OCI-LY1 (cell line): ENCODE data around the gene PLPP4.

Source experiments
- H2AFZ ChIP-seq: fragments of 200-600 bp; sonication (generic), shearing (Covaris generic); 2 replicates; pipeline ENCODE4 v1.6.0; 2014; ENCODE audit warnings: antibody characterized with exemption, mild to moderate bottlenecking, low read length
- H3F3A ChIP-seq: fragments of 200-600 bp; sonication (generic), shearing (Covaris generic); 2 replicates; pipeline ENCODE4 v1.6.0; 2014; ENCODE audit warnings: mild to moderate bottlenecking, antibody characterized with exemption, low read length, moderate library complexity; ENCODE audit not compliant: insufficient read depth
- H3K27ac ChIP-seq: fragments of 200-600 bp; sonication (generic); 2 replicates; pipeline ENCODE4 v1.5.1; 2014; ENCODE audit warnings: low read length, mixed run types, mild to moderate bottlenecking, low read depth; ENCODE audit not compliant: poor library complexity, severe bottlenecking
- H3K27me3 ChIP-seq: fragments of 200-600 bp; sonication (generic); 2 replicates; pipeline ENCODE4 v1.6.0; 2014; ENCODE audit warnings: antibody characterized with exemption, mild to moderate bottlenecking, low read length, moderate library complexity; ENCODE audit not compliant: insufficient read depth
- H3K36me3 ChIP-seq: fragments of 200-600 bp; sonication (generic); 2 replicates; pipeline ENCODE4 v1.6.1; 2014; ENCODE audit warnings: mild to moderate bottlenecking, antibody characterized with exemption, low read length, moderate library complexity, mixed read lengths; ENCODE audit not compliant: insufficient read depth
- H3K4me1 ChIP-seq: fragments of 200-600 bp; sonication (generic); 2 replicates; pipeline ENCODE4 v1.5.1; 2014; ENCODE audit warnings: mild to moderate bottlenecking, low read length, moderate library complexity; ENCODE audit not compliant: insufficient read depth, severe bottlenecking
- H3K4me2 ChIP-seq: fragments of 200-600 bp; sonication (generic), shearing (Covaris generic); 2 replicates; pipeline ENCODE4 v1.6.1; 2014; ENCODE audit warnings: low read length
- H3K4me3 ChIP-seq: fragments of 200-600 bp; sonication (generic); 2 replicates; pipeline ENCODE4 v1.5.1; 2014; ENCODE audit warnings: low read length, low read depth, mild to moderate bottlenecking, mixed read lengths; ENCODE audit not compliant: poor library complexity, severe bottlenecking
- H3K79me2 ChIP-seq: fragments of 200-600 bp; shearing (Covaris generic); 2 replicates; pipeline ENCODE4 v1.6.1; 2016; ENCODE audit warnings: mixed run types, low read length, mixed read lengths; ENCODE audit not compliant: insufficient read depth
- H3K9ac ChIP-seq: fragments of 200-600 bp; sonication (generic), shearing (Covaris generic); 2 replicates; pipeline ENCODE4 v1.6.1; 2014; ENCODE audit warnings: mild to moderate bottlenecking, low read length, mixed read lengths
- H3K9me2 ChIP-seq: fragments of 200-600 bp; sonication (generic), shearing (Covaris generic); 2 replicates; pipeline ENCODE4 v1.6.1; 2014; ENCODE audit warnings: low read depth, mild to moderate bottlenecking, low read length, mixed read lengths
- H3K9me3 ChIP-seq: fragments of 200-600 bp; shearing (Covaris generic); 2 replicates; pipeline ENCODE4 v1.6.1; 2014; ENCODE audit warnings: low read length, mixed read lengths
- H4K20me1 ChIP-seq: fragments of 200-600 bp; sonication (generic), shearing (Covaris generic); 2 replicates; pipeline ENCODE4 v1.6.0; 2016; ENCODE audit warnings: mild to moderate bottlenecking, low read length; ENCODE audit not compliant: insufficient read depth
- EZH2 ChIP-seq: fragments of 200-600 bp; sonication (generic), shearing (Covaris generic); IDR thresholded peaks from 2 replicates; pipeline ENCODE4 v1.8.0; 2017; ENCODE audit warnings: borderline replicate concordance, mixed run types, mild to moderate bottlenecking, antibody characterized with exemption, low read length, moderate library complexity, mixed read lengths
- TF ChIP-seq, protein P1 (sequence below): fragments of 200-600 bp; sonication (generic), shearing (Covaris generic); IDR thresholded peaks from 2 replicates; pipeline ENCODE4 v1.5.1; 2017; ENCODE audit warnings: mild to moderate bottlenecking, antibody characterized with exemption, low read length, moderate library complexity, mixed read lengths

PLPP4 gene

DNA sequence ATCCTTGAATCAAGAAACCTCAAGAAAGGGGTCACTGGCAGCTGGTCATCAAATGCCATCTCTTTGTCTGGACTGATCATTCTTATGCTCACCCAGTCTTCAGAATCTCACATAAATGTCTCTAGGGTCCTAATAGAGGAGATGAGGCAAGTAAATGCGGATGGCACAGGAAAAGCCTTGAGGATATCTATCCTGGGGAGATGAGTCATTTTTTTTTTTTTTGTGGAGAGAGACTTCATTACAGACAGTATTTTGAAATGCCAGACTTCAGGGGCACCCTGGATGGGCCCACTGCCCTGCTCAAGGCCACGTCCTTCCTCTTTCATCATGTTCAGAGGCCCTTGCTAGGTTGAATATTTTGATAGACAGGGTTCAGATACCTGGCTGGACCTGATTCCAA lies 19.5 kb upstream of the PLPP4 start:
- Histone ChIP-seq H2AFZ (no peak overlapping the region), H3F3A (no peaks in the 10 kb centered on the region), H3K4me1 (no peaks in the 10 kb centered on the region), H3K79me2 (no peaks in the 10 kb centered on the region), H3K9me2 (no peaks in the 10 kb centered on the region), H3K9ac (no peak overlapping the region), H3K9me3 (no peaks in the 10 kb centered on the region), H3K27me3 (no peaks in the 10 kb centered on the region), H3K36me3 (no peaks in the 10 kb centered on the region), H3K27ac (no peak overlapping the region), H3K4me3 (no peak overlapping the region), H4K20me1 (no peaks in the 10 kb centered on the region), H3K4me2 (no peak overlapping the region)
- TF ChIP-seq EZH2, result no peak
- TF ChIP-seq, protein P1, sequence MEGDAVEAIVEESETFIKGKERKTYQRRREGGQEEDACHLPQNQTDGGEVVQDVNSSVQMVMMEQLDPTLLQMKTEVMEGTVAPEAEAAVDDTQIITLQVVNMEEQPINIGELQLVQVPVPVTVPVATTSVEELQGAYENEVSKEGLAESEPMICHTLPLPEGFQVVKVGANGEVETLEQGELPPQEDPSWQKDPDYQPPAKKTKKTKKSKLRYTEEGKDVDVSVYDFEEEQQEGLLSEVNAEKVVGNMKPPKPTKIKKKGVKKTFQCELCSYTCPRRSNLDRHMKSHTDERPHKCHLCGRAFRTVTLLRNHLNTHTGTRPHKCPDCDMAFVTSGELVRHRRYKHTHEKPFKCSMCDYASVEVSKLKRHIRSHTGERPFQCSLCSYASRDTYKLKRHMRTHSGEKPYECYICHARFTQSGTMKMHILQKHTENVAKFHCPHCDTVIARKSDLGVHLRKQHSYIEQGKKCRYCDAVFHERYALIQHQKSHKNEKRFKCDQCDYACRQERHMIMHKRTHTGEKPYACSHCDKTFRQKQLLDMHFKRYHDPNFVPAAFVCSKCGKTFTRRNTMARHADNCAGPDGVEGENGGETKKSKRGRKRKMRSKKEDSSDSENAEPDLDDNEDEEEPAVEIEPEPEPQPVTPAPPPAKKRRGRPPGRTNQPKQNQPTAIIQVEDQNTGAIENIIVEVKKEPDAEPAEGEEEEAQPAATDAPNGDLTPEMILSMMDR, result no peak

DNA sequence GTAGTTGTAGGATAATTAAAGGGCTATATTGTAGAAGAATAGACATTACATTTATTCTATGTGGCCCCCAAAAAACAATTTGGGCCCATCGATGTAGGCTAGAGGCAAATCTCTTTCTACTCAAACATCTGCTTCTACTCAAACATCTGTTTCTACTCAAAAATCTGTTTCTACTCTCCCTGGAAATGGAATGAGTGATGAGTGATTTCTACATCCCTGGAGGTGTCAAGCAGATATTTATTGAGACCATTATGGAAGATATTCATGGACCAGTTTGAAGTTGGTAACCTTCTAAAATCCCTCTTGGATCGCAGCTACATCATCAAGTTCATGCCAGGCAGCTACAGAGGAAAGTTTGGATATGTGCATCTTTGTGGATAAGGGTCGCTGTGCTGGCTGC lies 5.1 kb upstream of the PLPP4 start:
- Histone ChIP-seq H3K79me2 (no peaks in the 10 kb centered on the region), H3F3A (no peaks in the 10 kb centered on the region), H3K27me3 (no peaks in the 10 kb centered on the region), H3K9me2 (no peaks in the 10 kb centered on the region), H3K27ac (no peak overlapping the region), H3K4me2 (no peak overlapping the region), H3K4me1 (no peaks in the 10 kb centered on the region), H3K9ac (no peak overlapping the region), H3K9me3 (no peaks in the 10 kb centered on the region), H3K36me3 (no peaks in the 10 kb centered on the region), H3K4me3 (no peak overlapping the region), H2AFZ (no peak overlapping the region), H4K20me1 (no peaks in the 10 kb centered on the region)
- TF ChIP-seq, protein P1, result no peak
- TF ChIP-seq EZH2, result no peak

DNA sequence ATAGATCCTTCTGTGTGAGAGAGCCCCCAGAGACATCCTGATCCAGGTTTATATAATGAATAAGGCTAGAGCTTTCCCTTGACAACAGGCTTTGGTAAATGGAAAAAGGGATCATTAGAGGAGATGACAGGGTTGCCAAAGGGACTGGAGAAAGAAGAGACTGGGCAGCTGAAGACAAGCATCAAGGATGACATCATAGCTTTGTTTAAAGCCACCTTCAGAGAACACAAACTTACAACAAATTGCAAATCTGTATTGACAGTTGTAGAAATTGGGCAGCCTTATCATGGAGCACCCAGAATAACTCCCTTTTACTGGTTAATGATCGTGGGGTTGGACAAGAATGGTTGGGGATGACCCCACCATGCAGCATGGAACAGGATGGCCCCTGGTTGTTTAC lies 3.7 kb upstream of the PLPP4 start:
- no peaks in the 10 kb centered on the region for H3K36me3 ChIP-seq
- H4K20me1 ChIP-seq, result no peaks in the 10 kb centered on the region
- no peaks in the 10 kb centered on the region for H3K9me2 ChIP-seq
- H3K9me3 ChIP-seq, result no peaks in the 10 kb centered on the region
- no peaks in the 10 kb centered on the region for H3F3A ChIP-seq
- no peak overlapping the region for H2AFZ ChIP-seq
- no peaks in the 10 kb centered on the region for H3K4me1 ChIP-seq
- TF ChIP-seq EZH2, result no peak
- TF ChIP-seq, protein P1, result no peak
- no peaks in the 10 kb centered on the region for H3K79me2 ChIP-seq
- no peaks in the 10 kb centered on the region for H3K27me3 ChIP-seq
- no peak overlapping the region for H3K9ac ChIP-seq
- H3K27ac ChIP-seq, result no peak overlapping the region
- no peak overlapping the region for H3K4me3 ChIP-seq
- H3K4me2 ChIP-seq, result no peak overlapping the region
